ENCODE measurements around the gene SPATA13.
"Not testable (repeated sequence)": the region's sequence is repeated elsewhere in the genome, so short reads cannot be mapped to it uniquely, and the experiment has no call there.

The SPATA13 gene

GRCh38 chr13:24341439-24341838 lies 180.9 kb downstream of the SPATA13 start:
- TF ChIP-seq CTCF (IDR thresholded peaks at IDR 0.05; ENCODE audit: control insufficient read depth, insufficient read depth, low read depth, low read length, missing control alignments) = no peak
- no peak overlapping the region for H3K4me3 ChIP-seq (ENCODE audit: control insufficient read depth, low read depth, low read length)
- DNase-seq (ENCODE audit: low read depth) = no peak

GRCh38 chr13:24348385-24348784 lies 187.9 kb downstream of the SPATA13 start:
- no peak overlapping the region for H3K4me3 ChIP-seq (ENCODE audit: control insufficient read depth, low read depth, low read length)
- no peak for DNase-seq (ENCODE audit: low read depth)
- TF ChIP-seq CTCF (IDR thresholded peaks at IDR 0.05; ENCODE audit: control insufficient read depth, insufficient read depth, low read depth, low read length, missing control alignments) = no peak

GRCh38 chr13:24348797-24349515 lies 188.4 kb downstream of the SPATA13 start:
- H3K4me3 ChIP-seq (ENCODE audit: control insufficient read depth, low read depth, low read length) = no peak overlapping the region
- no peak for DNase-seq (ENCODE audit: low read depth)
- no peak for TF ChIP-seq CTCF (IDR thresholded peaks at IDR 0.05; ENCODE audit: control insufficient read depth, insufficient read depth, low read depth, low read length, missing control alignments)

GRCh38 chr13:24349778-24350664 lies 189.5 kb downstream of the SPATA13 start:
- DNase-seq (ENCODE audit: low read depth); H3K4me3 ChIP-seq (ENCODE audit: control insufficient read depth, low read depth, low read length): not testable (repeated sequence)

GRCh38 chr13:24351423-24351822 lies 190.9 kb downstream of the SPATA13 start:
- no peak for DNase-seq (ENCODE audit: low read depth)
- H3K4me3 ChIP-seq (ENCODE audit: control insufficient read depth, low read depth, low read length) = no peak overlapping the region
- TF ChIP-seq CTCF (IDR thresholded peaks at IDR 0.05; ENCODE audit: control insufficient read depth, insufficient read depth, low read depth, low read length, missing control alignments) = no peak

GRCh38 chr13:24353736-24354135 lies 193.2 kb downstream of the SPATA13 start:
- no peak for TF ChIP-seq CTCF (IDR thresholded peaks at IDR 0.05; ENCODE audit: control insufficient read depth, insufficient read depth, low read depth, low read length, missing control alignments)
- no peak overlapping the region for H3K4me3 ChIP-seq (ENCODE audit: control insufficient read depth, low read depth, low read length)
- DNase-seq (ENCODE audit: low read depth) = no peak

GRCh38 chr13:24355103-24355502 lies 194.6 kb downstream of the SPATA13 start:
- TF ChIP-seq CTCF (IDR thresholded peaks at IDR 0.05; ENCODE audit: control insufficient read depth, insufficient read depth, low read depth, low read length, missing control alignments) = no peak
- H3K4me3 ChIP-seq (ENCODE audit: control insufficient read depth, low read depth, low read length) = no peak overlapping the region
- DNase-seq (ENCODE audit: low read depth) = no peak
